Activated naive CD8-positive, alpha-beta T cell treated with anti-CD3 and anti-CD28 coated beads, Interleukin-2, amount 50 U/mL, for 24 hours (primary cell): Measurements from ENCODE around the gene HM13.
"Not testable (repeated sequence)": the region's sequence is repeated elsewhere in the genome, so short reads cannot be mapped to it uniquely, and the experiment has no call there.

Experiments used
- ATAC-seq: fragments of 150-1000 bp; cut with Tn5 transposase; one replicate; pipeline ENCODE4 v1.10.0; 2021
- DNase-seq: peaks from one replicate; pipeline ENCODE4 v3.0.0; 2021
- H3K27ac Mint-ChIP-seq: one replicate; pipeline ENCODE4 v1.8.0; 2021; ENCODE audit warnings: mild to moderate bottlenecking, mixed read lengths
- H3K27me3 Mint-ChIP-seq: one replicate; pipeline ENCODE4 v1.8.0; 2021; ENCODE audit warnings: mixed read lengths
- H3K36me3 Mint-ChIP-seq: one replicate; pipeline ENCODE4 v1.8.0; 2021; ENCODE audit warnings: low read depth, mixed read lengths
- H3K4me1 Mint-ChIP-seq: one replicate; pipeline ENCODE4 v1.8.0; 2021; ENCODE audit warnings: mixed read lengths
- H3K4me3 Mint-ChIP-seq: one replicate; pipeline ENCODE4 v1.8.0; 2021; ENCODE audit warnings: mild to moderate bottlenecking, moderate library complexity, mixed read lengths
- H3K9me3 Mint-ChIP-seq: one replicate; pipeline ENCODE4 v1.8.0; 2021; ENCODE audit warnings: mixed read lengths

HM13 gene

DNA sequence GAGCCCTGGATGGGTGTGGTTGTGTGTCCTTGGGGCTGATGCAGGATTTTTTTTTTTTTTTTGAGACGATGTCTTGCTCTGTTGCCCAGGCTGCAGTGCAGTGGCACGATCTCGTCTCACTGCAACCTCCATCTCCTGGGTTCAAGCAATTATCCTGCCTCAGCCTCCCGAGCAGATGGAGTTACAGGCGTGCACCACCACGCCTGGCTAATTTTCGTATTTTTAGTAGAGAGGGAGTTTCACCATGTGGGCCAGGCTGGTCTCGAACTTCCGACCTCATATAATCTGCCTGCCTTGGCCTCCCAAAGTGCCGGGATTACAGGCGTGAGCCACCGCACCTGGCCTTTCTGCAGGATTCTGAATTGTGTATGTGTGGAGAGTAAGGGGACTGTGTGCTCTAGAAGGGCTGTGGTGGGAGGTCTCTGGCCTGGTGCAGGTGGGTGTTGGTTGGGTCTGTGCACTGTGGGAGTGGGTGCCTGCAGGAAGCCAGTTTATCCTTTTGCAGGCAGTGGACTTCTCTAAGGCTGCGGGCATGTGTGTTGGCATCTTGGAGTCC, 79.8 kb downstream of the HM13 start:
- Mint-ChIP-seq H3K9me3 (no peaks in the 10 kb centered on the region), H3K27ac (no peak overlapping the region), H3K4me1 (peaks cover 9% of the 10 kb centered on the region), H3K4me3 (no peak overlapping the region), H3K27me3 (peaks cover 8% of the 10 kb centered on the region), H3K36me3 (no peaks in the 10 kb centered on the region)
- DNase-seq (no peak), ATAC-seq (no peak)

- no peak for DNase-seq
These were observed 80.5 kb downstream of the HM13 start for GRCh38 chr20:31594558-31595379.

GRCh38 chr20:31595380-31595653, 81.1 kb downstream of the HM13 start:
- peaks cover 4% of the 10 kb centered on the region for H3K27me3 Mint-ChIP-seq
- H3K4me1 Mint-ChIP-seq, result peaks cover 9% of the 10 kb centered on the region
- H3K9me3 Mint-ChIP-seq, result no peaks in the 10 kb centered on the region
- no peak overlapping the region for H3K4me3 Mint-ChIP-seq
- no peak for DNase-seq
- H3K27ac Mint-ChIP-seq, result no peak overlapping the region
- no peaks in the 10 kb centered on the region for H3K36me3 Mint-ChIP-seq
- ATAC-seq, result no peak

More at GRCh38 chr20:31594558-31595379, 80.5 kb downstream of the HM13 start:
- no peak for ATAC-seq
- Mint-ChIP-seq H3K4me1 (peaks cover 9% of the 10 kb centered on the region), H3K4me3 (no peak overlapping the region), H3K27me3 (peaks cover 4% of the 10 kb centered on the region), H3K9me3 (no peaks in the 10 kb centered on the region), H3K27ac (no peak overlapping the region), H3K36me3 (no peaks in the 10 kb centered on the region)

DNA sequence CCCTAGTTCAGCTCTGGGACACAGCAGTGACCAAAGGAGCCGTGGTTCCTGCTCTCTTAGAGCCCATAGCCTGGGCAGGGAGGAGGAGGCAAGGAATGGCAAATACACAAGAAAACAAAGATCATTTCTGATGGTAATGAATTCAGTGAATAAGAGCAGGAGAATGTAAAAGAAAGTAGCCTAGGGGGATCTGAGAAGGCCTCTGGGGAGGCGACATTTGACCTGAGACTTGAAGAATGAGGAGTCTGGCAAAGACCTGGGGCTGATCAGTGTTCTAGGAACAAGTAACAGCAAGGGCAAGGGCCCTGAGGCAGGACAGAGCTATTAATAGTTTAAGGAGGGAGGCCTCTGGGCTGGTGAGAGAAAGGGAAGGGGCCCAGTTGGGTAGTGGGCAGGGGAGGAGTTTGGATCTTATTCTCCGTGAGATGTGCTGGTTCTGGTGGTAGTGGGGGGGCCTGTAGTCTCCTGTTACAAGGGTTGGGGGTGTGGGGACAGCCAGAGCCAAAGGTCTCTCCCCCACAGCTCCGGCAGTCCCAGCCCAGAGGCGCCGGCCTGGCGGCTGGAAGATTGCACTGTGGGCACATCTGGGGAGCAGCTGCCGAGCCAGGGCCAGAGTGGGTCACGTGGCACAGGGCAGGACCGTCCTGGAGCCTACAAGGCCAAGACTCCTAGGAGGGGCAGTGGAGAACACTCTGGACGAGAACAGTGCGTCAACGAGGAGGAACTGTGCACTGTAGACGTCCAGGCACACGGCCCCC, 81.6 kb downstream of the HM13 start:
- DNase-seq (no peak), ATAC-seq (no peak)
- no peaks in the 10 kb centered on the region for H3K36me3 Mint-ChIP-seq
- no peaks in the 10 kb centered on the region for H3K9me3 Mint-ChIP-seq
- H3K27ac Mint-ChIP-seq, result no peak overlapping the region
- peaks cover 4% of the 10 kb centered on the region for H3K27me3 Mint-ChIP-seq
- H3K4me3 Mint-ChIP-seq, result no peak overlapping the region
- peaks cover 9% of the 10 kb centered on the region for H3K4me1 Mint-ChIP-seq

DNA sequence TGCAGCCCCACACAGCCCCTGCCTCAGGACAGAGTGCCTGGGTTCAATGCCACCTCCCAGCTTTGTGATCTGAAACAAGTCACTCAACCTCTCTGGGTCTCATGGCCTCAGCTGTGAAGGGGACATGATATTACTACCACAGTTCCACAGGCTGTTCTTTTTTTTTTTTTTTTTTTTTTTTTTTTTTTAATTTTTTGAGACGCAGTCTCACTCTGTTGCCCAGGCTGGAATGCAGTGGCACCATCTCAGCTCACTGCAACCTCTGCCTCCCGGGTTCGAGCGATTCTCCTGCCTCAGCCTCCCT, 82.1 kb downstream of the HM13 start:
- not testable (repeated sequence) for H3K27me3 Mint-ChIP-seq, DNase-seq, H3K36me3 Mint-ChIP-seq, H3K4me3 Mint-ChIP-seq, H3K27ac Mint-ChIP-seq, ATAC-seq, H3K9me3 Mint-ChIP-seq, H3K4me1 Mint-ChIP-seq

DNA sequence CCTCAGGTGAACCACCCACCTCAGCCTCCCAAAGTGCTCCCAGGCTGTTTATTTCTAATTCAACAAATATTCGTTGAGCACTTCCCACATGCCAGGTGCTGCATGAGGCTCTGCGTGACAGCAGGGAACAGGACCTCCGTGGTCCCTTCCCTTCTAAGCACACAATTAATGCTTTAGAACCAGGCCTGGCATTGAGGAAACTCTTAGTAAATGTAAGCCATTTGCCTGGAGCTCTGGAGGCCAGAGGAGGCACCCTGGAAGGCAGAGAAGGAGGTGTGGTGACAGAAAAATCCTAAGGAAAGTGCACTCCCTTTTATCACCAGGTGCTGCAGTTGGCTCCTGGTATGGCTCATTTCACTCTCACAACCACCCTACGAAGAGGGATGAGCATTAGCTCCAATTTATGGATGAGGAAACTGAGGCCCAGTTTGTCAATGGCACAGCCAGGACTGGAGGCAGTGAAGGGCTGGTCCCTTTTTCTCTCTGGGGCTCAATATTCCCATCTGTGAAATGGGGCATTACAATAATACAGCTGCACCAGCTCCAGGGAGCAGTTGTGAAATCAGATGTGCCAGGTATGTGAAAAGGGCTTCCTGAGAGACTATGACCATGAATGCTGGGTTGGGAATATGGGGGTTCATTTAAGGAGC, 82.7 kb downstream of the HM13 start:
- ATAC-seq (no peak), DNase-seq (no peak)
- peaks cover 4% of the 10 kb centered on the region for H3K27me3 Mint-ChIP-seq
- H3K27ac Mint-ChIP-seq, result no peak overlapping the region
- H3K9me3 Mint-ChIP-seq, result no peaks in the 10 kb centered on the region
- H3K4me1 Mint-ChIP-seq, result peaks cover 9% of the 10 kb centered on the region
- H3K4me3 Mint-ChIP-seq, result no peak overlapping the region
- H3K36me3 Mint-ChIP-seq, result no peaks in the 10 kb centered on the region

DNA sequence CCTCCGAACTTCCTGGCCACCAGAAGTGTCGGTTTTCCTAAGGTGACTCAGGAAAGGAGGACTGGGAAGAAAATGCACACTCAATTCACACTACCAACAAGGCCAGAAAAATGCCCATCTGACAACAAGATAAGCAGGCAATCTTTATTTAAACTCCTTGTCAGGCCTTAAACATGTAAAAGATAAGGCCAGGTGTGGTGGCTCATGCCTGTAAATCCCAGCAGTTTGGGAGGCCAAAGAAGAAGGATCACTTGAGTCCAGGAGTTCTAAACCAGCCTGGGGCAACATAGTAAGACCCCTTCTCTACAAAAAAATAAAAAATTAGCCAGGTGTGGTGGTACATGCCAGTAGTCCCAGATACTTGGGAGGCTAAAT, 83.2 kb downstream of the HM13 start:
- H3K4me3 Mint-ChIP-seq, result no peak overlapping the region
- ATAC-seq, result no peak
- peaks cover 5% of the 10 kb centered on the region for H3K27me3 Mint-ChIP-seq
- DNase-seq, result no peak
- H3K27ac Mint-ChIP-seq, result no peak overlapping the region
- peaks cover 10% of the 10 kb centered on the region for H3K4me1 Mint-ChIP-seq
- H3K9me3 Mint-ChIP-seq, result no peaks in the 10 kb centered on the region
- H3K36me3 Mint-ChIP-seq, result no peaks in the 10 kb centered on the region

DNA sequence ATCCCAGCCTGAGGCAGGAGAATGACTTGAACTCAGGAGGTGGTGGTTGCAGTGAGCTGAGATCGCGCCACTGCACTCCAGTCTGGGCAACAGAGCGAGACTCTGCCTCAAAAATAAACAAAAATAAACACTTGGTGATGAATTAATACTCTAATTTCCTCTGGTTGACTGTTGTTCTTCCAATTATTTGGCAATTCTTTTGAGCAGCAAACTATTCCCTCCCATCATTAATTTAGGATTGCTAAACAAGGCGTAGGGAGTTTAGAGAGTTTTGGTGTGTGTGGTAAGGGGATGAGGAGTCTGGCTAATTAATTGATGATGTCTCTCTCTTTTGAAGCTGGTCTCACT, 88.2 kb downstream of the HM13 start:
- no peaks in the 10 kb centered on the region for H3K36me3 Mint-ChIP-seq
- H3K27me3 Mint-ChIP-seq, result peaks cover 42% of the 10 kb centered on the region
- H3K27ac Mint-ChIP-seq, result no peak overlapping the region
- no peak for DNase-seq
- no peaks in the 10 kb centered on the region for H3K9me3 Mint-ChIP-seq
- H3K4me3 Mint-ChIP-seq, result no peak overlapping the region
- H3K4me1 Mint-ChIP-seq, result peaks cover 36% of the 10 kb centered on the region
- no peak for ATAC-seq

DNA sequence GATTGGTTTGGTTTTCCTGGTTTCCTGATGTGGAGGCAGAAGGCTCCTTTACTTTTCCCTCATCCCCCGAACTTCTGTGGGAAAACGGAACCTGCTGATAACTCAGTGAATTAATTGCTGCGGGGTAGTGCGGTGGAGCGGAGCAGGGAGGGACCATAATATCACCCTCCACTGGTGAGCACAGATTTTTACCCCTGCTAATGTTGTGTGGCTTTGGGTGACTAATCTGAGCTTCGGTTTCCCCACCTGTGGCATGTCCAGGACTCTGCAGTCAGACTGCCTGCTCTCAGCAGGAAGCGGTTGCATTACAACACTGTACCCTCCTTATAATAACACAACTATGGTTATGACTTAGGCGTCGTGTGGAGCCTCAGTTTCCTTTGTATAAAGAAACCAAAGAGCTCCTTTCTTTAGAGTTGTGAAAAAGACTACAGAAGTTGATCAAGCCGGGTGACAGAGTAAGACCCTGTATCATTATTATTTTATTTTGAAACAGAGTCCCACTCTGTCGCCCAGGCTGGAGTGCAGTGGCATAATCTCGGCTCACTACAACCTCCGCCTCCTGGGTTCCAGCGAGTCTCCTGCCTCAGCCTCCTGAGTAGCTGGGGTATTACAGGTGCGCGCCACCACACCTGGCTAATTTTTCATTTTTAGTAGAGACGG, 88.7 kb downstream of the HM13 start:
- Mint-ChIP-seq H3K27ac (peak overlapping the region; percentile 62), H3K4me3 (peak overlapping the region; percentile 49), H3K9me3 (no peaks in the 10 kb centered on the region), H3K36me3 (no peaks in the 10 kb centered on the region), H3K4me1 (peaks cover 36% of the 10 kb centered on the region), H3K27me3 (peaks cover 48% of the 10 kb centered on the region)
- peak; percentile 81 for ATAC-seq
- peak; percentile 34 for DNase-seq

DNA sequence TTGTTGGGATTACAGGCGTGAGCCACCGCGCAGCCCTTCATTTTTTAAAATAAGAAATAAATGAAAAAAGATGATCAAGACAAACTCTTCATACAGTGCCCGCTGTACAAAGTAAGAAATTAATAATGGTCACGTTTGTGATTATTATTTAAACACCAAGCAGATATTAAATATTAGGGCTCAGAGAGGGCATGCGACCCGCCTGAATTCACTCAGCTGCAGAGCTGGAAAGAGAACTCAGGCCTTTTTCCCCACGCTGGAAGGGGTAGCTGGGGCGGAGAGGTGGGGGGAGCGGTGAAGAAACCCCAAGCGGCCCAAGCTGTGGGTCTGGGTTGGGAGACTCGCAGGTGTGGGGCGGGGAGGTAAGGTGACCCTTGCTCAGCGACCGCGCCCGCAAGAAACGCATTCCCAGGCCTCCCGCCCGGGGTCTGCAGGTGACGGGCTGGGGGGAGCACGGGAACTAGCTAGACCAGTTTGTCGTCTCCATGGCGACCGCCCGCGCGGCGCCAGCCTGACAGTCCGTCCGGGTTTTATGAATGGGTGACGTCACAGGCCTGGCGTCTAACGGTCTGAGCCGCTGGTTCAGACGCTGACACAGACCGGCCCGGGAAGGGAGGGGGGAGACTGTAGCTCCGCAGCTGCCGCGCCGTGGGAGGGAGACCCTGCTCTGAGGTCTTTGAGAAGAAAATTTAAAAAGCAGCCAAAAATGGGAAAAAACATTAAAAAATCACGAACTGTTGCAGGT, 89.8 kb downstream of the HM13 start:
- H3K4me1 Mint-ChIP-seq, result peaks cover 36% of the 10 kb centered on the region
- ATAC-seq (peak; percentile 56), DNase-seq (peak; percentile 82)
- H3K36me3 Mint-ChIP-seq, result no peaks in the 10 kb centered on the region
- H3K27me3 Mint-ChIP-seq, result peaks cover 56% of the 10 kb centered on the region
- peak overlapping the region; percentile 89 for H3K4me3 Mint-ChIP-seq
- no peaks in the 10 kb centered on the region for H3K9me3 Mint-ChIP-seq
- no peak overlapping the region for H3K27ac Mint-ChIP-seq

- DNase-seq, result no peak
- H3K4me3 Mint-ChIP-seq, result peak overlapping the region; percentile 89
- peaks cover 59% of the 10 kb centered on the region for H3K27me3 Mint-ChIP-seq
- H3K9me3 Mint-ChIP-seq, result no peaks in the 10 kb centered on the region
- H3K27ac Mint-ChIP-seq, result no peak overlapping the region
- no peaks in the 10 kb centered on the region for H3K36me3 Mint-ChIP-seq
- no peak for ATAC-seq
- peaks cover 36% of the 10 kb centered on the region for H3K4me1 Mint-ChIP-seq
These were observed 90.4 kb downstream of the HM13 start for GRCh38 chr20:31604567-31605030.

GRCh38 chr20:31605031-31605901, 91.0 kb downstream of the HM13 start, which contains the start of gene ID1:
Gene ID1, plus strand, starts transcription at chr20:31605289. Its CDS starts 99 bp downstream, at chr20:31605388.
- ATAC-seq (peak; percentile 89), DNase-seq (peak; percentile 89)
- peaks cover 60% of the 10 kb centered on the region for H3K27me3 Mint-ChIP-seq
- H3K4me1 Mint-ChIP-seq, result peaks cover 36% of the 10 kb centered on the region
- H3K4me3 Mint-ChIP-seq, result peak within 1 kb of the TSS; percentile 89
- H3K36me3 Mint-ChIP-seq, result no peaks in the 10 kb centered on the region
- peak within 1 kb of the TSS; percentile 59 for H3K27ac Mint-ChIP-seq
- no peaks in the 10 kb centered on the region for H3K9me3 Mint-ChIP-seq
